K562 treated with DMSO at 1 percent for 48 hours (cell line): ENCODE measurements around the gene ZNF277. TPM values are rescaled to one million over a fixed set of nuclear protein-coding genes. Genes with fewer than 3 reads are reported as not detected.

Experiments
- total RNA-seq: library from RNA; unstranded; fragments of 300-600 nt; gene quantifications from 2 replicates; pipeline ENCODE4 v1.2.3, GENCODE V29; 2022; ENCODE audit warnings: low replicate concordance; ENCODE audit errors: extremely low read depth

ZNF277 gene
- not detected in 2 replicates for total RNA-seq

DNA sequence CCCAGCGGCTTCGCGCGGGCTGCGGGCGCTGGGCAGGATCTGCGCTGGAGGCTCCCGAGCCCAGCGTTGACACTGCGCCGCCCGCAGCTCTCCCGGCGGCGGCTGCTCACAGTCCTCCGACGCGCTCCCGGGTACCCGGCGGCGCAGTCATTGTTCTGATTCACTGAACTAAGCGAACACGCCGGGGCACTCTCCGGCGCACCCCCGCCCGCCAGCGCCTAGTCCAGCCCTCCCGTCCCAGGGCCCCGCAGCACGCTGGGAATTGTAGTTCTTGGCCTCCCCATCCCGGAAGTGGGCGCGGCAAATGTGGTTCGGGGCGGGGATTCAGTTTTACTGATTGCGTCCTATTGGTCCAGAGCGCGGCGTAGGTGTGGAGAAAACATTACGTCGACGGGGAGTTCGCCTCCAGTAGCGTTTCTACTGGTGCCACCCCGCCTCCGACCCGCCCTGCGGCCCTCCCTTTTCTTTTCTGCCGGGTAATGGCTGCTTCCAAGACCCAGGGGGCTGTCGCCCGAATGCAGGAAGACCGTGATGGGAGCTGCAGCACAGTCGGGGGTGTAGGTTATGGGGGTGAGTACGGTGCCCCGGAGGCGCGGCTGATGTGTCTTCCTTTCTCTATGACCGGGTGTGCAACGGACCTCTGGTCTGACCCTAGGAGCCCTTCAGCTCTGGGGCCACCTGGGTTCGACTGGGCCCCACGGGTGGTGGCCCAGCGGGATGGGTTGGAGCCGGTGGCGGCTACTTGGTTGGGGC, at the start of gene ZNF277, which contains the start of gene DOCK4:
TSS of gene ZNF277 (plus strand) at position 458 of the 753 bp plus-strand sequence. CDS start at position 480, 22 bp downstream.
TSS of gene DOCK4 (minus strand) at position 162 of the 753 bp plus-strand sequence. CDS start 261 bp downstream, outside the sequence.

Other genes starting within 250 kb of the ZNF277 start
- not detected in 2 replicates for gene DOCK4, start 296 bp upstream of the ZNF277 start, total RNA-seq
- not detected in 2 replicates for gene IFRD1, start 243.8 kb downstream of the ZNF277 start, total RNA-seq